Progenitor cell of endocrine pancreas (in vitro differentiated cells): Measurements from ENCODE around the gene APOB. TPM values are rescaled to one million over a fixed set of nuclear protein-coding genes. Genes with fewer than 3 reads are reported as not detected.

Experiments used
- DNase-seq: peaks from one replicate; pipeline ENCODE4 v3.0.0; 2021; ENCODE audit warnings: low spot score; ENCODE audit not compliant: unreplicated experiment
- H3K27ac Mint-ChIP-seq: 2 replicates; pipeline ENCODE4 v1.8.0; 2021; ENCODE audit warnings: mild to moderate bottlenecking, moderate library complexity, mixed read lengths
- H3K27me3 Mint-ChIP-seq: 2 replicates; pipeline ENCODE4 v1.8.0; 2021; ENCODE audit warnings: mixed read lengths
- H3K36me3 Mint-ChIP-seq: 2 replicates; pipeline ENCODE4 v1.8.0; 2022; ENCODE audit warnings: mixed read lengths; ENCODE audit not compliant: insufficient read depth
- H3K4me1 Mint-ChIP-seq: 2 replicates; pipeline ENCODE4 v1.8.0; 2021; ENCODE audit warnings: low read depth, mixed read lengths
- H3K4me3 Mint-ChIP-seq: 2 replicates; pipeline ENCODE4 v1.8.0; 2021; ENCODE audit warnings: low read depth, mild to moderate bottlenecking, moderate library complexity, mixed read lengths
- H3K9me3 Mint-ChIP-seq: 2 replicates; pipeline ENCODE4 v1.8.0; 2021; ENCODE audit warnings: low read depth, mixed read lengths
- total RNA-seq: library from RNA; stranded (reverse); gene quantifications from 2 replicates; pipeline ENCODE4 v1.2.1, GENCODE V29; 2021
- TF ChIP-seq, protein P1 (sequence below): fragments of 200-600 bp; sonication (generic); IDR thresholded peaks from one replicate; pipeline ENCODE4 v1.5.0; 2021; ENCODE audit warnings: antibody characterized with exemption, mild to moderate bottlenecking; ENCODE audit not compliant: unreplicated experiment

The APOB gene
- total RNA-seq, 1 donor from 2014 or later, result 15.6 TPM

DNA sequence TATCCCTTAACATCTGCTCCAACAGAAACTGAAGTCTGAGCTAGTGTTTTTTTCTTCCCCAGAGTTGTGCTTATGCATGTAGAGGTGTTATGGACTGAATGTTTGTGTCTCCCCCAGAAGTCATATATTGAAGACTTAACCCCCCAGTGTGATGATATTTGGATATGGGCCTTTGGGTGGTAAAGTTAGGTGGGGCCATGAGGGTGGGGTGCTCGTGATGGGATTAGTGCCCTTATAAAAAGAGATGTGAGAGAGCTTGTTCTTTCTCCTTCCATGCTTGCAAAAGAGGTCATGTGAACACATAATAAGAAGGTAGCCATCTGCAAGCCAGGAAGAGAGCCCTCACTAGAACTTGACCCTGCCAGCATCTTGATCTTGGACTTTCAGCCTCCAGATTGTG is 34.4 kb upstream of the APOB start:
- DNase-seq, result no peak
- TF ChIP-seq, protein P1, sequence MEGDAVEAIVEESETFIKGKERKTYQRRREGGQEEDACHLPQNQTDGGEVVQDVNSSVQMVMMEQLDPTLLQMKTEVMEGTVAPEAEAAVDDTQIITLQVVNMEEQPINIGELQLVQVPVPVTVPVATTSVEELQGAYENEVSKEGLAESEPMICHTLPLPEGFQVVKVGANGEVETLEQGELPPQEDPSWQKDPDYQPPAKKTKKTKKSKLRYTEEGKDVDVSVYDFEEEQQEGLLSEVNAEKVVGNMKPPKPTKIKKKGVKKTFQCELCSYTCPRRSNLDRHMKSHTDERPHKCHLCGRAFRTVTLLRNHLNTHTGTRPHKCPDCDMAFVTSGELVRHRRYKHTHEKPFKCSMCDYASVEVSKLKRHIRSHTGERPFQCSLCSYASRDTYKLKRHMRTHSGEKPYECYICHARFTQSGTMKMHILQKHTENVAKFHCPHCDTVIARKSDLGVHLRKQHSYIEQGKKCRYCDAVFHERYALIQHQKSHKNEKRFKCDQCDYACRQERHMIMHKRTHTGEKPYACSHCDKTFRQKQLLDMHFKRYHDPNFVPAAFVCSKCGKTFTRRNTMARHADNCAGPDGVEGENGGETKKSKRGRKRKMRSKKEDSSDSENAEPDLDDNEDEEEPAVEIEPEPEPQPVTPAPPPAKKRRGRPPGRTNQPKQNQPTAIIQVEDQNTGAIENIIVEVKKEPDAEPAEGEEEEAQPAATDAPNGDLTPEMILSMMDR, result no peak
- Mint-ChIP-seq H3K4me3 (no peak overlapping the region), H3K9me3 (peaks cover 10% of the 10 kb centered on the region), H3K27me3 (no peaks in the 10 kb centered on the region), H3K4me1 (no peaks in the 10 kb centered on the region), H3K27ac (no peak overlapping the region), H3K36me3 (no peaks in the 10 kb centered on the region)

DNA sequence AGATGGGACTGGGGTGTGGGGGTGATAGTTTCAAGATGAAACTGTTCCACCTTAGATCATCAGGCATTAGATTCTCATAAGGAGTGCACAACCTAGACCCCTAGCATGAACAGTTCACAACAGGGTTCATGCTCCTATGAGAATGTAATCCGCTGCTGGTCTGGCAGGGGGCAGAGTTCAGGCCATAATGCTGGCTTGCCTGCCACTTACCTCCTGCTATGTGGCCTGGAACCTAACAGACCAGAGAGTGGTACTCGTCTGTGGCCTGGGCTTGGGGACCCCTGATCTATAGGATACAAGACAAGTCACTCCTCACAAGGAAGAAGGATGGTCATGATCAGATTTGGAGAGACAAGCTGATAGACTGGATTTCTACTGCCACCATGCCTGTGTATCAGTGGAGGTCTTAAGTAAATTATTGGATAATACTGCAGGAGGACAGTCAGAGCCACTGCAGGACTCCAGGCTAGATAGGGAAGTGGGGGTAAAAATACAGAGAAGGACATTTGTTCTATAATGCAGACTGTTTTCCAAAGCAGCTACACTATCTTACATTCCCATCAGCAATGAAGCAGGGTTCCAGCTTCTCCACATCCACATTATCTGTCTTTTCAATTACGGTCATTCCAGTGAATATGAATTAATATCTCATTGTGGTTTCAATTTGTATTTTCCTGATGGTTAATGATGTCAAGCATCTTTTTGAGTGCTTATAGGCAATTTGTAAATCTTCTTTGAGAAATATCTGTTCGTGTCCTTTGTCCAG is 28.8 kb upstream of the APOB start:
- Mint-ChIP-seq H3K9me3 (no peaks in the 10 kb centered on the region), H3K36me3 (no peaks in the 10 kb centered on the region), H3K27me3 (no peaks in the 10 kb centered on the region), H3K4me3 (no peak overlapping the region), H3K27ac (no peak overlapping the region), H3K4me1 (peaks cover 16% of the 10 kb centered on the region)
- DNase-seq, result no peak
- TF ChIP-seq, protein P1, result no peak

DNA sequence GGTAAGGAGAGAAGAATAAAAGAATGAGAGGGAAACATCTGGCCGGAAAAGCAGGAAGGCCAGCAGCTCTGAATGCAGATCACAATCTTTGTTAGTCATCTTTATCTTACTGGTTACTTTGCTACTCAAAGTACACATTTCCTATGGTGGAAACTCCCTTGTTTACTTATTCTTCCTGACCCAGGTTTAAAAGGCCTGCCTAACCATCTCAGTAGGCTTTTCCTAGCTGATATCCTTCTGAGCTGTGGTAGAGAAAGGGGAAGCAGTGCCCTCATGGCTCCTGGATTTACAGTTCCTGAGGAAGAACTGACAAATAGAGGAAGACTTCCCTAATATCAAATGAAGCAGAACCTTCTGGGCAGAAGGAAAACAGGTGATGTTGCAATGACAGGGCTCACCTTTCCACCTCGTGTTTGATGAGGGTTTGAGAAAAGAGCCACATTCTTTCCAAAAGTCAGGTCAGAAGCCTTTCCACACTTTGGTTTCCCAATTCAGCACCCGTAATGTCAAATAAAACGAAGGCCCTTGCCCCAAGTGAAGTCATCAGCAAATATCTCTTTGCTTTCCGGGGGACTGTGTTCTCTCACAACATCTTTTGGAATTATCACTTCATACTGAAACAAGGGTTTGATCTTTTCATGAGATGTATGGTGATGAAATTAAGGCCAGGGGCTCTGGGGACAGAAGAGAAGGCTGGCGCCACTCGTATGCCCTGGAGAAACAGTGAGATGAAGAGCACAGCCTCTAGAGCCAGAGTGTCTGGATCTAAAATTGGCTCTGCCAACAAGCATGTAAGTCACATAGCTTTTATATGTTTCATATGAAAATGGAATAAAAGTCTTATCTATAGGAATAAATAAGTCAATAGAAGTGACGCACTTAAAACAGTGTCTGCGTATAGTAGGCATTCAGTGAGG is 26.7 kb upstream of the APOB start:
- no peak overlapping the region for H3K27ac Mint-ChIP-seq
- TF ChIP-seq, protein P1, result no peak

DNA sequence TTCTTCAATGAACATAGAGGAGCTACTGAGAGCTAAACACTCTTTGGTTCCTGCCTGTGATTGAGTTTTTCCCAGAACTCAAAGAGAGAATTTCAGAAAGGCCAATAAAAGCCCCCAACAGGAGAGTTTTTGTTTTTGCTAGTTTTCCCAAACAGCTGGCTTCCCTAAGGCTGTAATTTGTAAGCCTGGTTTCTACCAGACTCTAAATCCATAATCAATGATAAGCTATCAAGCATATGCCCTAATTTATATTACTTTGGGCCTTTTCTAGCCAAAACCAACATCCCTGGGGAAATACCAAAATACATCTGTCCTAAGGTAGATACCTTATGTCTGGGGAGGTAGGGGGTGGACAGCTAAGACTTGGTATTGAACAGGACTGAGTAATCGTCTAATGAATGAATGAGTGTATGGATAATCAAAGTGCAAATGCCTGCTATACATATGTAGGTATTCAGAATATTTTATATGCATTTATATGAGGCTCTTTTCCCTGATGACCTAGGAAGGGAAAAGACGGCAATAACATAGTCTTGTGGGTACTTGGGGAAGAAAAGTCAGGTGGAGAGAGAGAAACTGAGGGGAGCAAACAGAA is 26.0 kb upstream of the APOB start:
- Mint-ChIP-seq H3K9me3 (no peaks in the 10 kb centered on the region), H3K27me3 (peaks cover 5% of the 10 kb centered on the region), H3K4me3 (no peak overlapping the region), H3K36me3 (no peaks in the 10 kb centered on the region), H3K4me1 (peaks cover 22% of the 10 kb centered on the region), H3K27ac (no peak overlapping the region)
- no peak for DNase-seq
- TF ChIP-seq, protein P1, result no peak

More for the DNA sequence above, 26.7 kb upstream of the APOB start:
- Mint-ChIP-seq H3K36me3 (no peaks in the 10 kb centered on the region), H3K27me3 (peaks cover 3% of the 10 kb centered on the region), H3K4me3 (no peak overlapping the region), H3K4me1 (peaks cover 22% of the 10 kb centered on the region), H3K9me3 (no peaks in the 10 kb centered on the region)
- DNase-seq, result no peak
